CD4-positive, CD25-positive, alpha-beta regulatory T cell (primary cell): ENCODE results near the gene SLC6A11. TPM values are rescaled to one million over a fixed set of nuclear protein-coding genes. Genes with fewer than 3 reads are reported as not detected.

Experiments
- ATAC-seq, 2 donors: fragments of 150-1000 bp; cut with Tn5 transposase; one replicate each; pipeline ENCODE4 v1.10.0; 2021; ENCODE audit warnings: low read depth in 2 of 2, moderate number of reproducible peaks in 2 of 2, moderate library complexity in 1 of 2
- DNase-seq, 3 donors: peaks; one replicate each; pipeline versions ENCODE4 v3.0.0 to v3.0.0-alpha.2; 2012 to 2022; ENCODE audit warnings: mixed read lengths in 1 of 3
- H3K27ac ChIP-seq: one replicate; pipeline ENCODE4 v1.7.0; 2013; ENCODE audit warnings: mild to moderate bottlenecking, low read length; ENCODE audit not compliant: insufficient read depth, poor library complexity, severe bottlenecking
- H3K27me3 ChIP-seq: one replicate; pipeline ENCODE4 v1.7.0; 2013; ENCODE audit warnings: low read length; ENCODE audit not compliant: control insufficient read depth, insufficient read depth
- H3K36me3 ChIP-seq: one replicate; pipeline ENCODE4 v1.7.0; 2013; ENCODE audit warnings: mild to moderate bottlenecking, low read length, moderate library complexity; ENCODE audit not compliant: control insufficient read depth, insufficient read depth
- H3K4me1 ChIP-seq: 2 replicates; pipeline ENCODE4 v1.7.0; 2013; ENCODE audit warnings: mild to moderate bottlenecking, low read length; ENCODE audit not compliant: insufficient read depth, control insufficient read depth, poor library complexity, severe bottlenecking
- H3K4me3 ChIP-seq: one replicate; pipeline ENCODE4 v1.7.0; 2013; ENCODE audit warnings: low read depth, mild to moderate bottlenecking, low read length, moderate library complexity
- H3K9me3 ChIP-seq, 2 experiments: 1 replicate in 1 of 2; 2 replicates in 1 of 2; pipeline ENCODE4 v1.7.0; 2013; ENCODE audit warnings: low read length in 2 of 2, mild to moderate bottlenecking in 1 of 2, moderate library complexity in 1 of 2; ENCODE audit not compliant: control insufficient read depth in 2 of 2
- H3K27ac Mint-ChIP-seq, 3 donors: one replicate each; pipeline ENCODE4 v1.8.0; 2020 to 2022; ENCODE audit warnings: mild to moderate bottlenecking in 3 of 3, mixed read lengths in 3 of 3, moderate library complexity in 2 of 3
- H3K27me3 Mint-ChIP-seq: one replicate; pipeline ENCODE4 v1.8.0; 2022; ENCODE audit warnings: mild to moderate bottlenecking, mixed read lengths
- H3K36me3 Mint-ChIP-seq: one replicate; pipeline ENCODE4 v1.8.0; 2020; ENCODE audit warnings: mixed read lengths
- H3K4me1 Mint-ChIP-seq, 4 donors: one replicate each; pipeline ENCODE4 v1.8.0; 2020 to 2022; ENCODE audit warnings: mixed read lengths in 4 of 4, mild to moderate bottlenecking in 1 of 4
- H3K4me3 Mint-ChIP-seq, 4 donors: one replicate each; pipeline ENCODE4 v1.8.0; 2020 to 2022; ENCODE audit warnings: mild to moderate bottlenecking in 4 of 4, mixed read lengths in 4 of 4, moderate library complexity in 3 of 4
- H3K9me3 Mint-ChIP-seq, 7 donors: one replicate each; pipeline ENCODE4 v1.8.0; 2020 to 2022; ENCODE audit warnings: mixed read lengths in 7 of 7, mild to moderate bottlenecking in 3 of 7, moderate library complexity in 2 of 7
- polyA plus RNA-seq, 4 donors: library from polyadenylated mRNA; unstranded; fragments of 300-500 nt; fragmentation: Illumina TruSeq; gene quantifications; one replicate each; pipeline ENCODE4 v1.2.3, GENCODE V29; 2021
- total RNA-seq: library from RNA; stranded (reverse); gene quantifications from one replicate; pipeline ENCODE4 v1.2.3, GENCODE V29; 2022

The SLC6A11 gene
- total and polyA plus RNA-seq, 5 donors from 2014 or later, result not detected

DNA sequence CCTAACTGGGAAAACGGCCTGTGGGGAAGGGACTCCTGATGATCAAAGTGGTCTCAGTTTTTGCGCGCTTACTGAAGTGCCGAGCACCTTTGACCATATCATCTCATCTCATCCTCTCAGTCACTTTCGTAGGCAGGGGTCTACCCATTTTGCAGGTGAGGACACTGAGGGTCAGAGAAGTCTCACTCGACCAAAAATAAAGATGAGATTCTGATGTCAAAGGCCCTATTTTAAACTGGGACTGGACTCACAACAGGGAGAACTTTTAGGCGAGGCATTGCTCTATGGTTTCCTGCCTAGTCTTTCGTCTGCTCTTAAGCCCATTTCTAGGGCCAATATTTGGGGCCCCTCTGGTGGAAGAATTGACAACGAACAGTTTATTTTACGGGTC is 830 bp downstream of the SLC6A11 start:
- H3K27me3 Mint-ChIP-seq, result peaks cover 32% of the 10 kb centered on the region
- ATAC-seq (no peak), DNase-seq (no peak)
- no peaks in the 10 kb centered on the region for H3K36me3 Mint-ChIP-seq
- H3K4me3 ChIP-seq, result no peak overlapping the region
- no peak overlapping the region for H3K27ac Mint-ChIP-seq
- H3K4me1 ChIP-seq, result no peaks in the 10 kb centered on the region
- no peak overlapping the region for H3K27ac ChIP-seq
- no peaks in the 10 kb centered on the region for H3K4me1 Mint-ChIP-seq
- no peaks in the 10 kb centered on the region for H3K36me3 ChIP-seq
- H3K9me3 ChIP-seq, result no peaks in the 10 kb centered on the region
- no peak overlapping the region for H3K4me3 Mint-ChIP-seq
- peaks cover 0 to 6% (median 0%) of the 10 kb centered on the region in 7 donors for H3K9me3 Mint-ChIP-seq
- peaks cover 11% of the 10 kb centered on the region for H3K27me3 ChIP-seq

DNA sequence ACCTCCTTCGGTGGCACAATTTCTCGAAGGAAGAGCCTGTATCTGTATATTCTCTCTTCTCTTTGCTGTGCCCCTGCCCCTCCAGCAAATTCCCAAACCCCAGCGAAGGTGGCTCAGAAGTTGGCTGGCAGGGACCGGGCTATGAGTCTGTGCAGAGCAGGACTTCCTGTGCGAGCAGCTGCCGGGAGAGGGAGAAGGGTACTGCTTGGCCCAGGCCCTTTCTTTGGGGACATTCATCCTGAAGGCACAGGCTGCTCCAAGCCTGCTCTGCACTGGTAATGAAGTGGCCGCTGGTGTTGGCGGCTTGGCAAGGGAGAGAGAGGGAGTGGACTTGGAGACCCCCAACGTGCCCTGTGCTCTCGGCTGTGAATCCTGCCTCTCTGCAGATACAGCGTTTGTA is 1.5 kb downstream of the SLC6A11 start:
- Mint-ChIP-seq H3K36me3 (no peaks in the 10 kb centered on the region), H3K27me3 (peaks cover 35% of the 10 kb centered on the region)
- H3K4me1 ChIP-seq, result no peaks in the 10 kb centered on the region

DNA sequence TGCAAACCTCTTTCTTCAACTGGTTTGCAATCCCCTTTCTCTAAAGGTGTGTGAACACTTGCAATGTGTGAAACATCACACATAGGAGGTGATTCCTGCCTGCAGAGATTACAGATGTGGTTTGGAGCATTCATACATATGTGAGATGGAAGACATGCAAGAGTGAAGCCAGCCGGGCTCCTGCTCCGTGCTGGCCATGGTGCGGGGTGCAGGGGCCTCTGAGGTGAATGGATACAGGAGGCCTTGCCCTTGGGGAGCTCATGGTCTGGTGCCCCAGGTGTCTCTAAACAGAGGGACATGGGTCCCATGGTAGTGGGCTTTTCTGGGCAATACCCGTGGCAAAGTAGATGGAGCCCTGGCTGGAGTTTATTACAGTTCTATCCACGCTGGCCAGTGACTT is 6.0 kb downstream of the SLC6A11 start:
- Mint-ChIP-seq H3K4me3 (no peak overlapping the region), H3K9me3 (peaks cover 0 to 2% (median 0%) of the 10 kb centered on the region in 7 donors), H3K27me3 (peaks cover 39% of the 10 kb centered on the region), H3K36me3 (no peaks in the 10 kb centered on the region), H3K4me1 (no peaks in the 10 kb centered on the region), H3K27ac (no peak overlapping the region)
- no peak for DNase-seq
- Histone ChIP-seq H3K36me3 (no peaks in the 10 kb centered on the region), H3K27ac (no peak overlapping the region), H3K27me3 (peaks cover 4% of the 10 kb centered on the region), H3K9me3 (no peaks in the 10 kb centered on the region), H3K4me1 (no peaks in the 10 kb centered on the region), H3K4me3 (no peak overlapping the region)
- ATAC-seq, result no peak

More for the DNA sequence above, 1.5 kb downstream of the SLC6A11 start:
- no peak overlapping the region for H3K4me3 Mint-ChIP-seq
- DNase-seq (no peak), ATAC-seq (no peak)
- no peaks in the 10 kb centered on the region for H3K4me1 Mint-ChIP-seq
- Histone ChIP-seq H3K4me3 (no peak overlapping the region), H3K27me3 (peaks cover 9% of the 10 kb centered on the region), H3K36me3 (no peaks in the 10 kb centered on the region), H3K9me3 (no peaks in the 10 kb centered on the region), H3K27ac (no peak overlapping the region)
- H3K27ac Mint-ChIP-seq, result no peak overlapping the region
- peaks cover 0 to 6% (median 0%) of the 10 kb centered on the region in 7 donors for H3K9me3 Mint-ChIP-seq

DNA sequence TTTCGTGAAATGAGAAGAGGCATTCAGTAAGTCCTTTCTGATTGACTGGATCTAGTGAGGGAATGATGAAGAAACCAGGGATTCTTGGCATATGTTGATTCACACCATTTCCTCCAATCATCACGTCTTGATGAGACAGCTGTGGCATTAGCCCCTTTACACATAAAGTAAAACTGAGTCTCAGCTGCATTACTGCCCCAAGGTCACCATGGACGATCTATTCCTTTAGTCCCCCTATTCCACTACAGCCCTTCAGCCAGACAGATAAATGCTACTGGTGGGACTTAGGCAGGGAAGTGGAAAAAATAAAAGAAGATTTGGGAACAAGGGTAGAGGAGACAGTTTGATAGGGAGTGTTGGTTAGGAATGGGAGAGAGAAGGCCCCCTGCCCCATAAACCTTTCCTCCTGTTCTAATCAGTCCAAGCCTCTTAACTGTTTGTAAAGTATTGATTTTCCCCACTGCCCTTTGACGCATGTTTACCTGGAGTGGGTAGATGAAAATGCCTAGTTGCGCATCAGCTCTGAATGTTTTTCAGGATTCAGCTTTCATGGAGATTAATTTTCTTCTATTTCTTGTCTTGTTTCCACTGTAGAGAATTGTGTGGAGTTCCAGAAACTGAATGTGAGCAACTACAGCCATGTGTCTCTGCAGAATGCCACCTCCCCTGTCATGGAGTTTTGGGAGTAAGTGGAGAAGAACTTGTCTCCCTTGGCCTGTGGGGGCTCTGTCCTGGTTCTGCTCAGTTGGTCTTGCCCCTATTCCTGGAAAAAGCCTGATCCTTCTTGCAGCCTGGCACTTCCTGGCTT is 6.9 kb downstream of the SLC6A11 start:
- Histone ChIP-seq H3K27ac (no peak overlapping the region), H3K36me3 (no peaks in the 10 kb centered on the region), H3K27me3 (peaks cover 4% of the 10 kb centered on the region), H3K4me1 (no peaks in the 10 kb centered on the region), H3K4me3 (no peak overlapping the region), H3K9me3 (no peaks in the 10 kb centered on the region)
- no peaks in the 10 kb centered on the region for H3K4me1 Mint-ChIP-seq
- ATAC-seq, result no peak
- no peak overlapping the region for H3K4me3 Mint-ChIP-seq
- no peak overlapping the region for H3K27ac Mint-ChIP-seq
- peaks cover 32% of the 10 kb centered on the region for H3K27me3 Mint-ChIP-seq
- H3K9me3 Mint-ChIP-seq, result peaks cover 0 to 2% (median 0%) of the 10 kb centered on the region in 7 donors
- no peaks in the 10 kb centered on the region for H3K36me3 Mint-ChIP-seq
- no peak for DNase-seq

DNA sequence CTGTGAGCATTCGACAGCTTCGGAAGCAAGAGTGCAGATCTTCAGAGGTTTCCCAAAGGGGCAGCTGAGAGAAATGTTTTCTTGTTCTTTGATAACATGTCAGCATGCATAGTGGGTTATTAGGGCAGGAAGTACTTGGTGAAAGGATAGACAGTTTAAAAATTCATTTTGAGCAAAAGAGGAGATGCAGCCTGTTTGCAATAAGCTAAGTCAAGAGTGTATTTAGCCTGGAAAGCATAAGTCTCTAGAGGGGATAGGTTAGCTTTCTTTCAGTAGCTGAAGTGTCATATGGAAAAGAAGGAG is 7.4 kb downstream of the SLC6A11 start:
- Histone ChIP-seq H3K4me1 (no peaks in the 10 kb centered on the region), H3K4me3 (no peak overlapping the region), H3K9me3 (no peaks in the 10 kb centered on the region), H3K27me3 (peaks cover 4% of the 10 kb centered on the region), H3K27ac (no peak overlapping the region), H3K36me3 (no peaks in the 10 kb centered on the region)
- Mint-ChIP-seq H3K27ac (no peak overlapping the region), H3K9me3 (peaks cover 0 to 2% (median 0%) of the 10 kb centered on the region in 7 donors), H3K27me3 (peaks cover 32% of the 10 kb centered on the region), H3K36me3 (no peaks in the 10 kb centered on the region), H3K4me1 (no peaks in the 10 kb centered on the region), H3K4me3 (no peak overlapping the region)
- no peak for DNase-seq
- ATAC-seq, result no peak

DNA sequence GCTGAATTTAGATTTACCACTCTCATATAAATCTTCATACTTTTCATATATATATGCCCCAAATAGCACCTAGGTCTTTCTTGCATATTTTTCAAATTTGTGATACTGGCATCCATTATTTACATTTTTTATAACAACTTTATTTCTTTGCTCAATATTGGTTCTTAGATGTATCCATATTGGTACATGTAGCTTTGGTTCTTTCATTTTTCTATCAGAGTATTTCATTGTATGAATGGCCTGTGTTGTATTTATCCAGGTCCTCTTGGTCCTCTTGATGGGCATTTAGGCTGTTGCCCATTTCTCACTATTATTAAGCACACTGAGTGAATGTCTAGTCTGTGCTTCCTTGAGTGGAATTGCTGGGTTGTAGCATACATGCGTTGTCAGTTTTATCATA is 8.4 kb downstream of the SLC6A11 start:
- H3K27ac Mint-ChIP-seq, result no peak overlapping the region
- peaks cover 0 to 2% (median 0%) of the 10 kb centered on the region in 7 donors for H3K9me3 Mint-ChIP-seq
- H3K36me3 Mint-ChIP-seq, result no peaks in the 10 kb centered on the region

DNA sequence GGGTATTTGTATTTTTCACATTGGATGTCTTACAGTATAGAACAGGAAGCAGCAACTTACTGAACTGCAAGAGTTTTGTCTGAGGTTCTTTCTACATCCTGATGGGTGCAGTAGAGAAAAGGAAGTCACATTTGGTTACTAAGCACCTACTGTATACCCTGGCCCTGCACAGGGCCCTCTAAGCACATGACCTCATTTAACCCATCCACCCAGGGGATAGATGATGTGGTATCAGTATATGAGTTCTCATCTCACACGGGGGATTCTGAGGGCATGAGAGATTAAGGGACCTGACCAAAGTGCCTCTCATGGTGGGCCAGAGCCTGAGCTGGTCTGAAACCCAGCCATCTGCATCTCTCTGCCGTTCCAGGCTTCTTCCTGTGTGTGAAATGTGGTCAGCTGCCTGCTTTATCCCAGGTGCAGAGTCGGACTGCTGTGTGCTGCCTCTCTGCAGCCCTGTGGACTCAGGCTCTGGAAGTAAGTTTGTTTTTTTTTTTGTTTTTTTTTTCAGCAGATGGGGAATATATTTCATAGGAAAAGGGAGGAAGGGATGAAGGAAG is 17.9 kb downstream of the SLC6A11 start:
- peaks cover 0 to 2% (median 0%) of the 10 kb centered on the region in 7 donors for H3K9me3 Mint-ChIP-seq
- H3K4me1 ChIP-seq, result no peaks in the 10 kb centered on the region
- H3K27ac ChIP-seq, result no peak overlapping the region
- H3K27ac Mint-ChIP-seq, result no peak overlapping the region
- H3K4me1 Mint-ChIP-seq, result no peaks in the 10 kb centered on the region
- no peak overlapping the region for H3K4me3 Mint-ChIP-seq
- no peaks in the 10 kb centered on the region for H3K9me3 ChIP-seq
- H3K27me3 Mint-ChIP-seq, result peaks cover 13% of the 10 kb centered on the region
- no peaks in the 10 kb centered on the region for H3K36me3 ChIP-seq
- DNase-seq (no peak), ATAC-seq (no peak)
- H3K4me3 ChIP-seq, result no peak overlapping the region
- peaks cover 4% of the 10 kb centered on the region for H3K27me3 ChIP-seq
- H3K36me3 Mint-ChIP-seq, result no peaks in the 10 kb centered on the region

More for the DNA sequence above, 8.4 kb downstream of the SLC6A11 start:
- no peaks in the 10 kb centered on the region for H3K4me1 Mint-ChIP-seq
- DNase-seq, result no peak
- Histone ChIP-seq H3K27me3 (peaks cover 4% of the 10 kb centered on the region), H3K27ac (no peak overlapping the region), H3K36me3 (no peaks in the 10 kb centered on the region), H3K4me3 (no peak overlapping the region), H3K9me3 (no peaks in the 10 kb centered on the region), H3K4me1 (no peaks in the 10 kb centered on the region)
- H3K4me3 Mint-ChIP-seq, result no peak overlapping the region
- peaks cover 31% of the 10 kb centered on the region for H3K27me3 Mint-ChIP-seq
- ATAC-seq, result no peak

DNA sequence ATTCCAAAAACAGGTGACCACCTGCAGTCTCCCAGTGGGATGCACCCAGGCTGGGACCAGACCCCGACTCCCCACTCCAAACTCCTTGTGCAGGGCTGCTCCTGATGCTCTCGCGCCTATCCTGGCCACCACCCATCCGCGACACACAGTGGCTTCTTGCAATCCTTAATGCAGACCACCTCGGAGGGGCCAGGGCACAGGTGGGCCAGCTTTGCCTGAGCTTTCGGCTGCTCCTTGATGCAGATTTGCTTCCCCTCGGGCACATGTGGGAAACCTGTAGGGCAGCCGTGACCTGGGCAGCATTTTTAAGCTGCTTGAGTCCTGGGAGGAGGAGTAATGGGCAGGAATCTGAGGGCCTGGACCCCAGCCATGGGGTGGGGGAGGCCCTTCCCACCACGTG is 18.9 kb downstream of the SLC6A11 start:
- Histone ChIP-seq H3K27me3 (peaks cover 4% of the 10 kb centered on the region), H3K9me3 (no peaks in the 10 kb centered on the region), H3K4me3 (no peak overlapping the region), H3K4me1 (no peaks in the 10 kb centered on the region), H3K36me3 (no peaks in the 10 kb centered on the region), H3K27ac (no peak overlapping the region)
- Mint-ChIP-seq H3K27ac (no peak overlapping the region), H3K36me3 (no peaks in the 10 kb centered on the region), H3K4me1 (no peaks in the 10 kb centered on the region), H3K9me3 (peaks cover 0 to 2% (median 0%) of the 10 kb centered on the region in 7 donors), H3K4me3 (no peak overlapping the region), H3K27me3 (peaks cover 13% of the 10 kb centered on the region)
- no peak for DNase-seq
- ATAC-seq, result no peak
